HL-60/S4 treated with retinoic acid at 250 ng/mL for 4 days and 3 days (cell line): ENCODE results near the gene ACADVL.

ENCODE experiments used
- in situ Hi-C: fragments of 300-500 bp; cut with MboI; formaldehyde crosslinking; loops from 2 replicates; pipeline ENCODE4 v1.7.0; 2022; ENCODE audit warnings: low sequenced_read_pairs

Gene ACADVL

GRCh38 chr17:7216242-7217112, 3.3 kb upstream of the ACADVL start:
- in situ Hi-C loops, result no loop called here

- in situ Hi-C loops, result no loop called here
Measured at GRCh38 chr17:7217113-7217987, 2.4 kb upstream of the ACADVL start.

- in situ Hi-C loops, result no loop called here
Measured at GRCh38 chr17:7218166-7218565, 1.6 kb upstream of the ACADVL start.

- in situ Hi-C loops, result no loop called here
Measured at GRCh38 chr17:7218758-7219157, 980 bp upstream of the ACADVL start.

GRCh38 chr17:7219229-7219811, 418 bp upstream of the ACADVL start:
- in situ Hi-C loops, result no loop called here

GRCh38 chr17:7220593-7221277, 997 bp downstream of the ACADVL start:
- in situ Hi-C loops, result no loop called here

- in situ Hi-C loops, result no loop called here
Measured at GRCh38 chr17:7221278-7222092, 1.7 kb downstream of the ACADVL start.

GRCh38 chr17:7222093-7222971, 2.6 kb downstream of the ACADVL start:
- in situ Hi-C loops, result no loop called here

GRCh38 chr17:7222972-7223292, 3.2 kb downstream of the ACADVL start:
- in situ Hi-C loops, result no loop called here

GRCh38 chr17:7223375-7223774, 3.6 kb downstream of the ACADVL start:
- in situ Hi-C loops, result no loop called here

- in situ Hi-C loops, result no loop called here
Measured at GRCh38 chr17:7224110-7224509, 4.4 kb downstream of the ACADVL start.

- in situ Hi-C loops, result no loop called here
Measured at GRCh38 chr17:7224661-7225111, 4.9 kb downstream of the ACADVL start.

- in situ Hi-C loops, result no loop called here
Measured at GRCh38 chr17:7225711-7226331, 6.1 kb downstream of the ACADVL start.

GRCh38 chr17:7226721-7227710, 7.3 kb downstream of the ACADVL start:
- in situ Hi-C loops, result no loop called here

GRCh38 chr17:7228920-7229319, 9.2 kb downstream of the ACADVL start:
- in situ Hi-C loops, result no loop called here

- in situ Hi-C loops, result no loop called here
Measured at GRCh38 chr17:7229504-7229903, 9.8 kb downstream of the ACADVL start.

GRCh38 chr17:7232114-7232513, 12.4 kb downstream of the ACADVL start:
- in situ Hi-C loops, result no loop called here

GRCh38 chr17:7233701-7234082, 14.0 kb downstream of the ACADVL start:
- in situ Hi-C loops, result no loop called here
